HepG2 (cell line): Measurements from ENCODE around the gene ATP6V0A1. TPM values are rescaled to one million over a fixed set of nuclear protein-coding genes. Genes with fewer than 3 reads are reported as not detected.

Source experiments
- CC2D1A ChIP-seq: sonication (generic); formaldehyde crosslinking; IDR thresholded peaks from 2 replicates; pipeline ENCODE4 v1.8.1; 2023; ENCODE audit warnings: mild to moderate bottlenecking, missing genetic modification reagents
- CSRNP1 ChIP-seq: sonication (generic); formaldehyde crosslinking; IDR thresholded peaks from 2 replicates; pipeline ENCODE4 v1.8.1; 2023; ENCODE audit warnings: mild to moderate bottlenecking, missing genetic modification reagents
- GABPA ChIP-seq, 2 experiments: IDR thresholded peaks; 2 replicates each; pipeline ENCODE4 v1.6.1; 2011 to 2016; ENCODE audit warnings: low read depth in 2 of 2, low read length in 1 of 2, missing biosample characterization in 1 of 2, missing genetic modification characterization in 1 of 2
- GPN1 ChIP-seq: sonication (generic); formaldehyde crosslinking; IDR thresholded peaks from 2 replicates; pipeline ENCODE4 v1.5.1; 2020; ENCODE audit warnings: missing genetic modification reagents, borderline replicate concordance
- GZF1 ChIP-seq: sonication (generic); formaldehyde crosslinking; IDR thresholded peaks from 2 replicates; pipeline ENCODE4 v1.5.1; 2020; ENCODE audit warnings: mild to moderate bottlenecking, missing genetic modification reagents
- KDM5A ChIP-seq: fragments of 200-600 bp; sonication (generic); IDR thresholded peaks from 2 replicates; pipeline ENCODE4 v1.7.0; 2018; ENCODE audit warnings: antibody characterized with exemption, mild to moderate bottlenecking, low read length, borderline replicate concordance
- MAF1 ChIP-seq: sonication (generic); formaldehyde crosslinking; IDR thresholded peaks from 2 replicates; pipeline ENCODE4 v1.5.0; 2020; ENCODE audit warnings: missing genetic modification reagents, borderline replicate concordance
- MED13 ChIP-seq: sonication (generic); formaldehyde crosslinking; IDR thresholded peaks from 2 replicates; pipeline ENCODE4 v1.5.0; 2020; ENCODE audit warnings: missing genetic modification reagents
- NFE2L1 ChIP-seq: sonication (generic); formaldehyde crosslinking; IDR thresholded peaks from 2 replicates; pipeline ENCODE4 v1.4.0; 2020; ENCODE audit warnings: missing genetic modification reagents, mild to moderate bottlenecking, borderline replicate concordance
- PCBP2 ChIP-seq: fragments of 200-400 bp; formaldehyde crosslinking; optimal IDR thresholded peaks from 2 replicates; pipeline ENCODE3; 2018; ENCODE audit warnings: low read length, low read depth; ENCODE audit not compliant: poor library complexity, severe bottlenecking
- PRDM4 ChIP-seq: sonication (generic); formaldehyde crosslinking; IDR thresholded peaks from 2 replicates; pipeline ENCODE4 v1.9.0; 2021; ENCODE audit warnings: missing genetic modification reagents, borderline replicate concordance
- SALL1 ChIP-seq: sonication (generic); formaldehyde crosslinking; IDR thresholded peaks from 2 replicates; pipeline ENCODE4 v1.8.0; 2022; ENCODE audit warnings: mild to moderate bottlenecking, missing genetic modification reagents
- ZFP41 ChIP-seq: sonication (generic); formaldehyde crosslinking; IDR thresholded peaks from 2 replicates; pipeline ENCODE4 v1.4.0; 2020; ENCODE audit warnings: mild to moderate bottlenecking, missing genetic modification reagents, borderline replicate concordance
- ZNF124 ChIP-seq: sonication (generic); formaldehyde crosslinking; IDR thresholded peaks from 2 replicates; pipeline ENCODE4 v1.4.0; 2020; ENCODE audit warnings: missing genetic modification reagents
- ZNF138 ChIP-seq: sonication (generic); formaldehyde crosslinking; IDR thresholded peaks from 2 replicates; pipeline ENCODE4 v1.5.0; 2020; ENCODE audit warnings: mild to moderate bottlenecking, low read depth, missing genetic modification reagents
- ZNF3 ChIP-seq: IDR thresholded peaks from 2 replicates; pipeline ENCODE4 v1.7.0; 2017; ENCODE audit warnings: inconsistent platforms
- ZNF343 ChIP-seq: sonication (generic); formaldehyde crosslinking; IDR thresholded peaks from 2 replicates; pipeline ENCODE4 v1.4.0; 2020; ENCODE audit warnings: mild to moderate bottlenecking, missing genetic modification reagents
- ZNF510 ChIP-seq: sonication (generic); formaldehyde crosslinking; IDR thresholded peaks from 2 replicates; pipeline ENCODE4 v1.4.0; 2020; ENCODE audit warnings: low read depth, mild to moderate bottlenecking, missing genetic modification reagents
- ZNF816 ChIP-seq: sonication (generic); formaldehyde crosslinking; IDR thresholded peaks from 2 replicates; pipeline ENCODE4 v1.8.0; 2022; ENCODE audit warnings: missing genetic modification reagents, mild to moderate bottlenecking, borderline replicate concordance
- ZSCAN22 ChIP-seq: sonication (generic); formaldehyde crosslinking; IDR thresholded peaks from 2 replicates; pipeline ENCODE4 v1.4.0; 2020; ENCODE audit warnings: mild to moderate bottlenecking, missing genetic modification reagents
- polyA plus RNA-seq, 8 experiments: library from polyadenylated mRNA; depleted of rRNA in 3 of 8; stranded (reverse) in 7 of 8; unstranded in 1 of 8; fragments of >200 nt; fragmentation: Illumina TruSeq in 4 of 8; extraction: Trizol in 4 of 8; gene quantifications; 2 replicates each; pipeline versions ENCODE4 v1.2.1 to v1.2.3, GENCODE V29; 2011 to 2016; ENCODE audit warnings: low read depth in 4 of 8, missing spikeins in 1 of 8, mixed read lengths in 1 of 8; ENCODE audit not compliant: insufficient read depth in 1 of 8
- total RNA-seq, 5 experiments: library from RNA; depleted of rRNA; stranded (reverse); fragments of >200 nt; fragmentation: Illumina TruSeq; extraction: Trizol; gene quantifications; 2 replicates each; pipeline ENCODE4 v1.2.3, GENCODE V29; 2016; ENCODE audit warnings: low read depth in 1 of 5
- TF ChIP-seq, protein P1 (sequence below): fragments of 450-650 bp; IDR thresholded peaks from 2 replicates; pipeline ENCODE4 v1.6.1; 2017; ENCODE audit warnings: mild to moderate bottlenecking
- TF ChIP-seq, protein P2 (sequence below): fragments of 450-650 bp; IDR thresholded peaks from 2 replicates; pipeline ENCODE4 v1.6.1; 2017

Gene ATP6V0A1
- total and polyA plus RNA-seq, 2 of the 13 experiments (the other 11 are each of a cell fraction or from before 2014, with no cell fraction given): 27.9 to 54.1 TPM

GRCh38 chr17:42458497-42459255, at the start of gene ATP6V0A1 (continued):
- TF ChIP-seq MAF1 (CRISPR knock-in tag): no peak
- no peak for TF ChIP-seq ZNF343 (CRISPR knock-in tag)
- TF ChIP-seq SALL1 (CRISPR knock-in tag): peak; percentile 93
- no peak for TF ChIP-seq GPN1 (CRISPR knock-in tag)
- no peak for TF ChIP-seq GABPA (IDR thresholded peaks at IDR 0.05; ENCODE audit: low read depth, low read length)
- TF ChIP-seq GABPA (CRISPR knock-in tag; IDR thresholded peaks at IDR 0.05; ENCODE audit: low read depth): no peak
- TF ChIP-seq KDM5A: peak; percentile 54; the same call in 1 of the 2 replicates
- TF ChIP-seq, protein P1, sequence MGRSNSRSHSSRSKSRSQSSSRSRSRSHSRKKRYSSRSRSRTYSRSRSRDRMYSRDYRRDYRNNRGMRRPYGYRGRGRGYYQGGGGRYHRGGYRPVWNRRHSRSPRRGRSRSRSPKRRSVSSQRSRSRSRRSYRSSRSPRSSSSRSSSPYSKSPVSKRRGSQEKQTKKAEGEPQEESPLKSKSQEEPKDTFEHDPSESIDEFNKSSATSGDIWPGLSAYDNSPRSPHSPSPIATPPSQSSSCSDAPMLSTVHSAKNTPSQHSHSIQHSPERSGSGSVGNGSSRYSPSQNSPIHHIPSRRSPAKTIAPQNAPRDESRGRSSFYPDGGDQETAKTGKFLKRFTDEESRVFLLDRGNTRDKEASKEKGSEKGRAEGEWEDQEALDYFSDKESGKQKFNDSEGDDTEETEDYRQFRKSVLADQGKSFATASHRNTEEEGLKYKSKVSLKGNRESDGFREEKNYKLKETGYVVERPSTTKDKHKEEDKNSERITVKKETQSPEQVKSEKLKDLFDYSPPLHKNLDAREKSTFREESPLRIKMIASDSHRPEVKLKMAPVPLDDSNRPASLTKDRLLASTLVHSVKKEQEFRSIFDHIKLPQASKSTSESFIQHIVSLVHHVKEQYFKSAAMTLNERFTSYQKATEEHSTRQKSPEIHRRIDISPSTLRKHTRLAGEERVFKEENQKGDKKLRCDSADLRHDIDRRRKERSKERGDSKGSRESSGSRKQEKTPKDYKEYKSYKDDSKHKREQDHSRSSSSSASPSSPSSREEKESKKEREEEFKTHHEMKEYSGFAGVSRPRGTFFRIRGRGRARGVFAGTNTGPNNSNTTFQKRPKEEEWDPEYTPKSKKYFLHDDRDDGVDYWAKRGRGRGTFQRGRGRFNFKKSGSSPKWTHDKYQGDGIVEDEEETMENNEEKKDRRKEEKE: no peak
- 0 out of 2 replicates have a peak, but pooled peaks have one; percentile 17 for TF ChIP-seq MED13 (CRISPR knock-in tag)
- TF ChIP-seq NFE2L1 (CRISPR knock-in tag): no peak
- TF ChIP-seq, protein P2, sequence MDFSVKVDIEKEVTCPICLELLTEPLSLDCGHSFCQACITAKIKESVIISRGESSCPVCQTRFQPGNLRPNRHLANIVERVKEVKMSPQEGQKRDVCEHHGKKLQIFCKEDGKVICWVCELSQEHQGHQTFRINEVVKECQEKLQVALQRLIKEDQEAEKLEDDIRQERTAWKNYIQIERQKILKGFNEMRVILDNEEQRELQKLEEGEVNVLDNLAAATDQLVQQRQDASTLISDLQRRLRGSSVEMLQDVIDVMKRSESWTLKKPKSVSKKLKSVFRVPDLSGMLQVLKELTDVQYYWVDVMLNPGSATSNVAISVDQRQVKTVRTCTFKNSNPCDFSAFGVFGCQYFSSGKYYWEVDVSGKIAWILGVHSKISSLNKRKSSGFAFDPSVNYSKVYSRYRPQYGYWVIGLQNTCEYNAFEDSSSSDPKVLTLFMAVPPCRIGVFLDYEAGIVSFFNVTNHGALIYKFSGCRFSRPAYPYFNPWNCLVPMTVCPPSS: no peak
- peak; percentile 70 for TF ChIP-seq CSRNP1
- TF ChIP-seq ZNF816 (CRISPR knock-in tag): no peak
- TF ChIP-seq CC2D1A (CRISPR knock-in tag): no peak
- TF ChIP-seq ZNF138 (CRISPR knock-in tag): peak; percentile 60; the same call in 1 of the 2 replicates
- TF ChIP-seq GZF1: peak; percentile 11; the same call in 1 of the 2 replicates
- TF ChIP-seq ZNF510 (CRISPR knock-in tag): no peak; the same call in 1 of the 2 replicates
- no peak for TF ChIP-seq PCBP2
- no peak for TF ChIP-seq ZNF3 (CRISPR knock-in tag)
- no peak for TF ChIP-seq ZSCAN22
- no peak for TF ChIP-seq ZFP41 (CRISPR knock-in tag)
- no peak for TF ChIP-seq ZNF124 (CRISPR knock-in tag)
- no peak for TF ChIP-seq PRDM4
